K562 (cell line): ENCODE results near the gene KSR2.

Experiments used
- CREM ChIP-seq: IDR thresholded peaks from 2 replicates; pipeline ENCODE4 v1.6.1; 2014; ENCODE audit warnings: antibody characterized with exemption, low read depth
- EP300 ChIP-seq: IDR thresholded peaks from 2 replicates; pipeline ENCODE4 v1.6.1; 2012; ENCODE audit warnings: low read length, improper control_type of control experiment
- EZH2 ChIP-seq: IDR thresholded peaks from 2 replicates; pipeline ENCODE4 v1.6.1; 2012; ENCODE audit warnings: low read depth, mild to moderate bottlenecking, inconsistent platforms, low read length, borderline replicate concordance
- PRPF4 ChIP-seq: fragments of 200-400 bp; formaldehyde crosslinking; IDR thresholded peaks from one replicate; pipeline ENCODE4 v1.6.1; 2017; ENCODE audit warnings: low read length, low read depth, mild to moderate bottlenecking; ENCODE audit not compliant: insufficient read depth, poor library complexity, severe bottlenecking
- TF ChIP-seq, protein P1 (sequence below): fragments of 250-450 bp; sonication (Bioruptor Pico); IDR thresholded peaks from 2 replicates; pipeline ENCODE4 v1.4.0; 2020; ENCODE audit warnings: mild to moderate bottlenecking, moderate library complexity, borderline replicate concordance
- TF ChIP-seq, protein P2 (sequence below): fragments of 250-450 bp; sonication (Bioruptor Pico); IDR thresholded peaks from 2 replicates; pipeline ENCODE4 v1.5.1; 2021; ENCODE audit warnings: mild to moderate bottlenecking
- TF ChIP-seq, protein P3 (sequence below): sonication (generic); formaldehyde crosslinking; IDR thresholded peaks from 2 replicates; pipeline ENCODE4 v1.9.0; 2022; ENCODE audit warnings: mild to moderate bottlenecking, missing genetic modification reagents

DNA sequence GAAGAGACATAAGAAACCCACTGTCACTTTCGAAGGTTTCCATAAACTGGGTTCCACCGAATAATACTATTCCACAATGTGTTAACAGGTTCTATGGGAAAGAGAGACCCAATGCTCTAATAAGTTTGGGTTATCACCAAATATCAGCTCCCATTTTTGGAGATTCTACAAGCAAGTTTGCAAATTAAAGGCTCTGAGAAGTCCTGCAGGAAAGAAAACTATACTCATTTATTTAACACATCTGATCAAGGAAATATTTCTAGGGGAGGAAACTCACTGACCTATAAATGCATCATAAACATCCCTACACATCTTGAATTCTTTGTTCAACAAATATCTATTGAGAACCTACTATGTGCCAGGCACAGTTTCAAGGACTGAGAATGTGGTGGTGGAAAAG is 161.4 kb downstream of the KSR2 start:
- TF ChIP-seq, protein P1, sequence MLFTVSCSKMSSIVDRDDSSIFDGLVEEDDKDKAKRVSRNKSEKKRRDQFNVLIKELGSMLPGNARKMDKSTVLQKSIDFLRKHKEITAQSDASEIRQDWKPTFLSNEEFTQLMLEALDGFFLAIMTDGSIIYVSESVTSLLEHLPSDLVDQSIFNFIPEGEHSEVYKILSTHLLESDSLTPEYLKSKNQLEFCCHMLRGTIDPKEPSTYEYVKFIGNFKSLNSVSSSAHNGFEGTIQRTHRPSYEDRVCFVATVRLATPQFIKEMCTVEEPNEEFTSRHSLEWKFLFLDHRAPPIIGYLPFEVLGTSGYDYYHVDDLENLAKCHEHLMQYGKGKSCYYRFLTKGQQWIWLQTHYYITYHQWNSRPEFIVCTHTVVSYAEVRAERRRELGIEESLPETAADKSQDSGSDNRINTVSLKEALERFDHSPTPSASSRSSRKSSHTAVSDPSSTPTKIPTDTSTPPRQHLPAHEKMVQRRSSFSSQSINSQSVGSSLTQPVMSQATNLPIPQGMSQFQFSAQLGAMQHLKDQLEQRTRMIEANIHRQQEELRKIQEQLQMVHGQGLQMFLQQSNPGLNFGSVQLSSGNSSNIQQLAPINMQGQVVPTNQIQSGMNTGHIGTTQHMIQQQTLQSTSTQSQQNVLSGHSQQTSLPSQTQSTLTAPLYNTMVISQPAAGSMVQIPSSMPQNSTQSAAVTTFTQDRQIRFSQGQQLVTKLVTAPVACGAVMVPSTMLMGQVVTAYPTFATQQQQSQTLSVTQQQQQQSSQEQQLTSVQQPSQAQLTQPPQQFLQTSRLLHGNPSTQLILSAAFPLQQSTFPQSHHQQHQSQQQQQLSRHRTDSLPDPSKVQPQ (CRISPR knock-in tag), result no peak
- TF ChIP-seq, protein P2, sequence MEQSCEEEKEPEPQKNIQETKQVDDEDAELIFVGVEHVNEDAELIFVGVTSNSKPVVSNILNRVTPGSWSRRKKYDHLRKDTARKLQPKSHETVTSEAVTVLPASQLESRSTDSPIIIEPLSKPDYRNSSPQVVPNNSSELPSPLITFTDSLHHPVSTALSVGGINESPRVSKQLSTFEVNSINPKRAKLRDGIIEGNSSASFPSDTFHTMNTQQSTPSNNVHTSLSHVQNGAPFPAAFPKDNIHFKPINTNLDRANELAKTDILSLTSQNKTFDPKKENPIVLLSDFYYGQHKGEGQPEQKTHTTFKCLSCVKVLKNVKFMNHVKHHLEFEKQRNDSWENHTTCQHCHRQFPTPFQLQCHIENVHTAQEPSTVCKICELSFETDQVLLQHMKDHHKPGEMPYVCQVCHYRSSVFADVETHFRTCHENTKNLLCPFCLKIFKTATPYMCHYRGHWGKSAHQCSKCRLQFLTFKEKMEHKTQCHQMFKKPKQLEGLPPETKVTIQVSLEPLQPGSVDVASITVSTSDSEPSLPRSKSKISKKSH (CRISPR knock-in tag), result no peak
- no peak for TF ChIP-seq EZH2
- no peak for TF ChIP-seq EP300
- no peak for TF ChIP-seq PRPF4
- no peak for TF ChIP-seq CREM
- TF ChIP-seq, protein P3, sequence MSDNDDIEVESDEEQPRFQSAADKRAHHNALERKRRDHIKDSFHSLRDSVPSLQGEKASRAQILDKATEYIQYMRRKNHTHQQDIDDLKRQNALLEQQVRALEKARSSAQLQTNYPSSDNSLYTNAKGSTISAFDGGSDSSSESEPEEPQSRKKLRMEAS (CRISPR knock-in tag), result no peak
